ENCODE measurements around the gene MEF2D.
A peak's percentile ranks its signal among the peaks of the same experiment; 100 is the strongest.

Gene MEF2D

GRCh38 chr1:156427957-156428356 is 72.6 kb downstream of the MEF2D start:
- no peak for DNase-seq (ENCODE audit: low spot score)

GRCh38 chr1:156425943-156426342 is 74.6 kb downstream of the MEF2D start:
- no peak for DNase-seq (ENCODE audit: low spot score)

GRCh38 chr1:156424806-156425432 is 75.7 kb downstream of the MEF2D start:
- DNase-seq (ENCODE audit: low spot score) = no peak

- DNase-seq (ENCODE audit: low spot score) = no peak
Observed at GRCh38 chr1:156423422-156424352, 76.9 kb downstream of the MEF2D start.

- DNase-seq (ENCODE audit: low spot score) = no peak
Observed at GRCh38 chr1:156422602-156423091, 77.9 kb downstream of the MEF2D start.

GRCh38 chr1:156421939-156422601 is 78.5 kb downstream of the MEF2D start:
- DNase-seq (ENCODE audit: low spot score) = no peak

GRCh38 chr1:156421062-156421938 is 79.3 kb downstream of the MEF2D start:
- DNase-seq (ENCODE audit: low spot score) = peak; percentile 88

GRCh38 chr1:156420205-156421061 is 80.1 kb downstream of the MEF2D start:
- DNase-seq (ENCODE audit: low spot score) = no peak

GRCh38 chr1:156419854-156420204 is 80.7 kb downstream of the MEF2D start:
- peak; percentile 74 for DNase-seq (ENCODE audit: low spot score)

- no peak for DNase-seq (ENCODE audit: low spot score)
Observed at GRCh38 chr1:156418416-156419070, 82.0 kb downstream of the MEF2D start.

- DNase-seq (ENCODE audit: low spot score) = no peak
Observed at GRCh38 chr1:156417401-156418020, 83.1 kb downstream of the MEF2D start.

GRCh38 chr1:156416993-156417392 is 83.6 kb downstream of the MEF2D start:
- DNase-seq (ENCODE audit: low spot score) = no peak

- DNase-seq (ENCODE audit: low spot score) = no peak
Observed at GRCh38 chr1:156414461-156415064, 86.0 kb downstream of the MEF2D start.
